Measurements from ENCODE around the gene ADAMTSL1.

GRCh38 chr9:18594837-18595236 lies 120.9 kb downstream of the ADAMTSL1 start:
- TF ChIP-seq POLR2A (IDR thresholded peaks at IDR 0.05) (no peak), CTCF (IDR thresholded peaks at IDR 0.05) (no peak), EP300 (IDR thresholded peaks at IDR 0.05) (no peak)
